22Rv1 (cell line): ENCODE results near the gene ZACN.

Experiments used
- ZFX ChIP-seq: fragments of 450-650 bp; IDR thresholded peaks from 2 replicates; pipeline ENCODE4 v1.6.1; 2017; ENCODE audit warnings: antibody characterized with exemption, borderline replicate concordance
- TF ChIP-seq, protein P1 (sequence below): fragments of 450-650 bp; IDR thresholded peaks from 2 replicates; pipeline ENCODE4 v1.5.1; 2017; ENCODE audit warnings: mild to moderate bottlenecking

DNA sequence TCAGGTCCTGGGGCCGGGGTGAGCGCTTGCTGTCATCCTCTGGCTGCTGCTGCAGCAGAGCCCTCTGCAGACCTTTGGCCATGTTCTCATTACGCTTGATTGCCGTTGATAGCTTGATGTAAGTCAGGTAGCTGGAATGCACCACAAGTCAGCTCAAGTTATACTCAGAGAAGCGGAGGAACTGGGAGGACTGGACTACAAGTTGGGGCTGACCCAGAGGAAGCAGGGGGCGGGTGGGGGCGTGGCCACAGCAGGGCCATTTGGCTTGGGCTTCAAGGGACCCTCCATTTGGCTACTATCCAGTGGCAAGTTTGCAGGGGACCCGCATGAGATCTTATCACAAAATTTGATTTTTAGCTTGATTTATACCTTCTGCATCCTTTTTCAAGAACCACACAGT, 32.9 kb upstream of the ZACN start:
- TF ChIP-seq, protein P1, sequence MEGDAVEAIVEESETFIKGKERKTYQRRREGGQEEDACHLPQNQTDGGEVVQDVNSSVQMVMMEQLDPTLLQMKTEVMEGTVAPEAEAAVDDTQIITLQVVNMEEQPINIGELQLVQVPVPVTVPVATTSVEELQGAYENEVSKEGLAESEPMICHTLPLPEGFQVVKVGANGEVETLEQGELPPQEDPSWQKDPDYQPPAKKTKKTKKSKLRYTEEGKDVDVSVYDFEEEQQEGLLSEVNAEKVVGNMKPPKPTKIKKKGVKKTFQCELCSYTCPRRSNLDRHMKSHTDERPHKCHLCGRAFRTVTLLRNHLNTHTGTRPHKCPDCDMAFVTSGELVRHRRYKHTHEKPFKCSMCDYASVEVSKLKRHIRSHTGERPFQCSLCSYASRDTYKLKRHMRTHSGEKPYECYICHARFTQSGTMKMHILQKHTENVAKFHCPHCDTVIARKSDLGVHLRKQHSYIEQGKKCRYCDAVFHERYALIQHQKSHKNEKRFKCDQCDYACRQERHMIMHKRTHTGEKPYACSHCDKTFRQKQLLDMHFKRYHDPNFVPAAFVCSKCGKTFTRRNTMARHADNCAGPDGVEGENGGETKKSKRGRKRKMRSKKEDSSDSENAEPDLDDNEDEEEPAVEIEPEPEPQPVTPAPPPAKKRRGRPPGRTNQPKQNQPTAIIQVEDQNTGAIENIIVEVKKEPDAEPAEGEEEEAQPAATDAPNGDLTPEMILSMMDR = no peak
- no peak for TF ChIP-seq ZFX
